NCI-H510A treated with DMSO at 0.1 percent for 48 hours (cell line): ENCODE results near the gene BOD1L1.

Experiments used
- DNase-seq: peaks from one replicate; lab custom pipeline; 2025; lab: John Stamatoyannopoulos, UW

Gene BOD1L1

GRCh38 chr4:13524504-13525243, 102.9 kb downstream of the BOD1L1 start:
- DNase-seq = no peak

DNA sequence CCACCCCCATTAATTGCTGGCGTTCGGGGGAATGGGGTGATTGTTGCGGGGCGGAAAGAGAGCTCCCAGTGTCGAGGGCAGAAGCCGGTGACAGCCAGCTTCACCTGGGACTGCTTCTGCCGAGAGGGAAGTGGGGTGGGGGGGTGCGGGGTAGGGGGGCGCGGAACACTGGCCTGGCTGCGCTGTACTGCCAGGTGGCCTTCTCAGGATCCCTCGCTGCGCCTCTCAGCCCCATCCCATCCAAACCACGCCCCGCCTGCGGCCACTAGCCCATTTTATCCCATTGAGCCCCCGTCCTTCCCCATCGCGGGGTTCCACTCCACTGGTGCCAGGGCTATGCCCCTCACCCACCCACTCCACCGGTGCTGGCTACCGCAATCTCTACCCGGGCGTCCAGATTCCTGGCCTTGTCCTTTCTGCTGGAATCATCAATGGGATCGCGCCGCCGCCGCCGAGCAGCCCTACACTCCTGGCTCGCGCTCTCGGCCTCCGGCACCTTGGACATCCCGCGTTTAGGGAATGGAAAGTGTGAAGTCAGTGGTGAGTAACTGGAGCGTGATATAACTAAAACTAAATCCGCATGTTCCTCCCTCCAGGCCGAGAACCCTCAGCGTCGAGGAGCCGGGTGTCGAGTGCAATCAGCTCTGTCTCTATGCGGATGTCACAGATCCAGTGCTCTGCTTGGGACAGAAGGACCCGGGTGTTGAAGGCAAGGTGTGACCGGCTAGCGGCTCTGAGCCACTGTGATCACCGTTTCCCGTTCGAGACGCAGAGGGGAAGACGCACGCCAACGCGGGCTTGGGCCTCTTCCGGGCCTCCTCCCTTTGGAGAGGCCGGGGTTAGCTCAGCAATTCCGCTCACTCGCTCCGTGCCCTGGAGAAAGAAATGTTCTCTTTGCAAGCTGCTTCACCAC, 103.7 kb downstream of the BOD1L1 start:
- DNase-seq = no peak

- no peak for DNase-seq
Observed at GRCh38 chr4:13523105-13523477, 104.4 kb downstream of the BOD1L1 start.

GRCh38 chr4:13522282-13523104, 105.0 kb downstream of the BOD1L1 start:
- DNase-seq = no peak

- DNase-seq = no peak
Observed at GRCh38 chr4:13521047-13521446, 106.5 kb downstream of the BOD1L1 start.
